CD4-positive, alpha-beta T cell (primary cell): ENCODE results near the gene FAM171A2. TPM values are rescaled to one million over a fixed set of nuclear protein-coding genes. Genes with fewer than 3 reads are reported as not detected.
A peak's percentile ranks its signal among the peaks of the same experiment; 100 is the strongest.

Source experiments
- ATAC-seq: fragments of 200-7000 bp; cut with Tn5 transposase; one replicate; pipeline ENCODE4 v1.10.0; 2022; ENCODE audit warnings: mild to moderate bottlenecking; ENCODE audit not compliant: poor library complexity
- CTCF ChIA-PET: fragments of 350-600 bp; sonication (Branson Sonifier 250); formaldehyde crosslinking; loops from one replicate; lab custom pipeline; 2021; ENCODE audit warnings: antibody characterized with exemption, inconsistent platforms; lab: Charles Lee
- POLR2A ChIA-PET: fragments of 350-600 bp; sonication (Branson Sonifier 250); formaldehyde crosslinking; loops from one replicate; lab custom pipeline; 2021; ENCODE audit warnings: antibody characterized with exemption, inconsistent platforms; lab: Charles Lee
- DNase-seq, 14 experiments: peaks; one replicate each; pipeline ENCODE4 v3.0.0-alpha.2; 2013 to 2020; ENCODE audit warnings: mixed read lengths in 2 of 14
- H3K27ac ChIP-seq, 2 donors: one replicate each; pipeline versions ENCODE4 v1.5.1 to v1.7.0; 2013; ENCODE audit warnings: low read length in 2 of 2, low read depth in 1 of 2, mild to moderate bottlenecking in 1 of 2
- H3K27me3 ChIP-seq, 2 experiments: 1 replicate in 1 of 2; 2 replicates in 1 of 2; pipeline versions ENCODE4 v1.6.1 to v1.7.0; 2013; ENCODE audit warnings: low read length in 2 of 2, control low read depth in 1 of 2, mild to moderate bottlenecking in 1 of 2, moderate library complexity in 1 of 2; ENCODE audit not compliant: insufficient read depth in 2 of 2, control insufficient read depth in 1 of 2
- H3K36me3 ChIP-seq: one replicate; pipeline ENCODE4 v1.6.1; 2013; ENCODE audit warnings: low read length, control low read depth; ENCODE audit not compliant: insufficient read depth
- H3K4me1 ChIP-seq: one replicate; pipeline ENCODE4 v1.6.1; 2013; ENCODE audit warnings: low read length, control low read depth; ENCODE audit not compliant: insufficient read depth
- H3K4me3 ChIP-seq: one replicate; pipeline ENCODE4 v1.5.1; 2013; ENCODE audit warnings: mild to moderate bottlenecking, low read length, moderate library complexity
- H3K9me3 ChIP-seq, 2 experiments: 1 replicate in 1 of 2; 2 replicates in 1 of 2; pipeline versions ENCODE4 v1.6.1 to v1.7.0; 2013; ENCODE audit warnings: low read length in 2 of 2, mild to moderate bottlenecking in 2 of 2, control low read depth in 1 of 2, moderate library complexity in 1 of 2; ENCODE audit not compliant: control insufficient read depth in 1 of 2, insufficient read depth in 1 of 2
- H3K27ac Mint-ChIP-seq: one replicate; pipeline ENCODE4 v1.8.0; 2020; ENCODE audit warnings: mixed read lengths
- H3K27me3 Mint-ChIP-seq: one replicate; pipeline ENCODE4 v1.8.0; 2021; ENCODE audit warnings: mixed read lengths
- H3K36me3 Mint-ChIP-seq: one replicate; pipeline ENCODE4 v1.8.0; 2021; ENCODE audit warnings: low read depth, mixed read lengths
- H3K4me1 Mint-ChIP-seq: one replicate; pipeline ENCODE4 v1.8.0; 2021; ENCODE audit warnings: low read depth, mixed read lengths
- H3K4me3 Mint-ChIP-seq: one replicate; pipeline ENCODE4 v1.8.0; 2020; ENCODE audit warnings: mild to moderate bottlenecking, mixed read lengths
- H3K9me3 Mint-ChIP-seq: one replicate; pipeline ENCODE4 v1.8.0; 2020; ENCODE audit warnings: mixed read lengths
- intact Hi-C, 2 experiments: fragments of 100-400 bp; cut with DNase I in 1 of 2; cut with micrococcal nuclease in 1 of 2; formaldehyde crosslinking; loops; one replicate each; pipeline versions ENCODE4 v1.15.1 to v1.9.0; 2023 to 2025; cut with DNase I, micrococcal nuclease
- total RNA-seq, 174 experiments: library from RNA in 2 of 174; stranded (reverse) in 2 of 174; gene quantifications; one replicate each; pipeline ENCODE4 v1.2.3 and lab custom pipeline; 2021 to 2026
- TF ChIP-seq, protein P1 (sequence below): fragments of 200-600 bp; IDR thresholded peaks from one replicate; pipeline ENCODE4 v1.8.0; 2022; ENCODE audit warnings: antibody characterized with exemption, mild to moderate bottlenecking

Gene FAM171A2
- total RNA-seq, 2 experiments from 2014 or later = 0.08 to 0.19 TPM

DNA sequence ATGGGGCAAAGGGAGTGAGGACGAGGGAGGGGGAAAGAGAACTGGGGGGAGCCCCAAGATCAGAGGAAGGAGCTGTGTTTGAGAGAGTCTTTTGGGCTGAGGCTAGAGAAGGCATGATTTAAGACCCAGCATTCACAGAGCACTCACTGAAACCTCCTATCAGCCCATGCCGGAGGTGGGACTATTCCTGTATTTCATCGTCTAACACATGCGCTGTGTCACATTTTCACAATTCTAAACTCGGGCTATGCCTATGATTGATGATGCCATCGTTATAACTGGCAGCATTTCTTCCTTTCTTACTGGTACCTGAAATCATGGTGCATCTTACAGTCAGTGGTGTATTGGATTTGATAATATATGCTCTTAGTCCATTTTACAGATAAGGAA, 3.5 kb downstream of the FAM171A2 start:
- Mint-ChIP-seq H3K4me3 (peak overlapping the region; percentile 50), H3K4me1 (peaks cover 8% of the 10 kb centered on the region), H3K27ac (no peak overlapping the region), H3K27me3 (peaks cover 21% of the 10 kb centered on the region), H3K36me3 (no peaks in the 10 kb centered on the region), H3K9me3 (no peaks in the 10 kb centered on the region)
- Histone ChIP-seq H3K4me1 (peaks cover 13% of the 10 kb centered on the region), H3K36me3 (no peaks in the 10 kb centered on the region), H3K27me3 (peaks cover 15 to 21% of the 10 kb centered on the region in 2 experiments), H3K9me3 (no peaks in the 10 kb centered on the region), H3K4me3 (no peak overlapping the region), H3K27ac (no peak overlapping the region)
- DNase-seq (no peak), ATAC-seq (no peak)
- intact Hi-C loops = no loop called here
- TF ChIP-seq, protein P1, sequence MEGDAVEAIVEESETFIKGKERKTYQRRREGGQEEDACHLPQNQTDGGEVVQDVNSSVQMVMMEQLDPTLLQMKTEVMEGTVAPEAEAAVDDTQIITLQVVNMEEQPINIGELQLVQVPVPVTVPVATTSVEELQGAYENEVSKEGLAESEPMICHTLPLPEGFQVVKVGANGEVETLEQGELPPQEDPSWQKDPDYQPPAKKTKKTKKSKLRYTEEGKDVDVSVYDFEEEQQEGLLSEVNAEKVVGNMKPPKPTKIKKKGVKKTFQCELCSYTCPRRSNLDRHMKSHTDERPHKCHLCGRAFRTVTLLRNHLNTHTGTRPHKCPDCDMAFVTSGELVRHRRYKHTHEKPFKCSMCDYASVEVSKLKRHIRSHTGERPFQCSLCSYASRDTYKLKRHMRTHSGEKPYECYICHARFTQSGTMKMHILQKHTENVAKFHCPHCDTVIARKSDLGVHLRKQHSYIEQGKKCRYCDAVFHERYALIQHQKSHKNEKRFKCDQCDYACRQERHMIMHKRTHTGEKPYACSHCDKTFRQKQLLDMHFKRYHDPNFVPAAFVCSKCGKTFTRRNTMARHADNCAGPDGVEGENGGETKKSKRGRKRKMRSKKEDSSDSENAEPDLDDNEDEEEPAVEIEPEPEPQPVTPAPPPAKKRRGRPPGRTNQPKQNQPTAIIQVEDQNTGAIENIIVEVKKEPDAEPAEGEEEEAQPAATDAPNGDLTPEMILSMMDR = no peak
- ChIA-PET POLR2A (interaction anchor here (1.5 kb wide), 1 partner anchor 15 kb away, joined by 3 read pairs; the partner anchor contains the start of gene GRN), CTCF (no interaction called here)

DNA sequence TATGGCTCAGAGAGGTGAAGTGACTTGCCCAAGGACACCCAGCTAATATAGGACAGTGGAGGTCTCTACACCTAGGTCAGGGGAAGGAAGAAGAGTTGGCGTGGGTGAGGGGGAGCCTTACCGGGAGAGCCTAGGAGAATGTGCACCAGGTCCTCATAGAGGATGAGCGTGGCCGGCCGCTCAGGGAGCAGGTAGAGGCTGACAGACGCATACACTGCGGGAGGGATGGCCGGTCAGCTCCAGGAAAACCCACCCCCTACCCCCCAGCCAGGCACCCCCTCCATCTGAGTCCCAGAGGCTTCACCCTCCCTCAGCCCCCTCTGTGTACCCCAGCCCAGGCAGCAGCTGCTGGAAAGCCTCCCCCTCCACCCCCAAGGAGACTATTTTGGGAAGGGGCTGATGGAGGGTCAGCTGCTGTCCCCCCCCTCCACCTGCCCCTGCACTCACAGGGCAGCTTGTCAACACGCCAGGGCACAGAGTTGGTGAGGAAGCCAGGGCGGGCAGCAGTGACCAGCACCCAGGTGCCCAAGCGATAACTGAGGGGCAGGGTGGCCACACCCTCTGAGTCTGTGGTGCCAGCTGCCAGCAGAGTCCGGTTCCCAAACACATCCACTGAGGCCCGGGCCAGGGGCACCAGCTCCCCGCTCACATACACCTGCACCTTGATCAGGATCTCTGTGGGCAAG, 4.1 kb downstream of the FAM171A2 start:
- TF ChIP-seq, protein P1 = no peak
- Mint-ChIP-seq H3K27me3 (peaks cover 16% of the 10 kb centered on the region), H3K27ac (no peak overlapping the region), H3K9me3 (no peaks in the 10 kb centered on the region), H3K4me1 (peaks cover 8% of the 10 kb centered on the region), H3K4me3 (no peak overlapping the region), H3K36me3 (no peaks in the 10 kb centered on the region)
- H3K4me3 ChIP-seq = no peak overlapping the region
- peaks cover 13% of the 10 kb centered on the region for H3K4me1 ChIP-seq
- no peak for DNase-seq
- intact Hi-C loops = no loop called here
- H3K36me3 ChIP-seq = no peaks in the 10 kb centered on the region
- POLR2A ChIA-PET = no interaction called here
- H3K9me3 ChIP-seq = no peaks in the 10 kb centered on the region
- no peak for ATAC-seq
- no peak overlapping the region for H3K27ac ChIP-seq
- H3K27me3 ChIP-seq = peaks cover 15 to 21% of the 10 kb centered on the region in 2 experiments
- CTCF ChIA-PET = interaction anchor here (0.6 to 2.3 kb wide), 2 partner anchors 14 to 239 kb away, joined by 3 to 9 read pairs; partner anchors contain the start of gene GRN

DNA sequence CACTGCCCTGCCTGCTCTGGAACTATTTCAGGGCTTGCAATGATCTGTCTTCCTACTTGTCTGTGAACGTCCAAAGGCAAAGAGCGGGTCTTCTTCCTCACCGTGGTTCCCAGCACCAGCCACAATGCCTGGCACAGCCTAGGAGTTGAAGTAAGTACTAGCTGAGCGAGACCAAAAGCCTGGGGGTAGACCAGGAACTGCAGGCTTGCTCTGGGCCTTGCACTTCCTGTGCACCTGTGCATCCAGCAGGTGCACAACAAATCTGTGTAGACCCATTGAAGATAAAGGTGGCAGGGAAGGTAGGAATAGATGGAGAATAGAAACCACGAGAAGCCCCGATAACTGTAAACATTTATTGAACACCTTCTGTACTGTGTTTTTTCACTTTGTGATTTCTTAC, 4.6 kb downstream of the FAM171A2 start:
- no peaks in the 10 kb centered on the region for H3K36me3 Mint-ChIP-seq
- DNase-seq (no peak), ATAC-seq (no peak)
- Histone ChIP-seq H3K4me1 (peaks cover 12% of the 10 kb centered on the region), H3K27ac (no peak overlapping the region), H3K36me3 (no peaks in the 10 kb centered on the region), H3K27me3 (peaks cover 15 to 21% of the 10 kb centered on the region in 2 experiments), H3K9me3 (no peaks in the 10 kb centered on the region), H3K4me3 (no peak overlapping the region)
- CTCF ChIA-PET = interaction anchor here (0.6 to 2.3 kb wide), 2 partner anchors 13 to 238 kb away, joined by 3 to 9 read pairs; partner anchors contain the start of gene GRN
- H3K4me3 Mint-ChIP-seq = peak overlapping the region; percentile 2
- peaks cover 8% of the 10 kb centered on the region for H3K4me1 Mint-ChIP-seq
- H3K9me3 Mint-ChIP-seq = no peaks in the 10 kb centered on the region
- no peak overlapping the region for H3K27ac Mint-ChIP-seq
- intact Hi-C loops = no loop called here
- TF ChIP-seq, protein P1 = no peak
- peaks cover 13% of the 10 kb centered on the region for H3K27me3 Mint-ChIP-seq
- POLR2A ChIA-PET = no interaction called here
